Measurements from ENCODE around the gene INPP5A.

INPP5A gene

GRCh38 chr10:132600416-132600815 is 62.8 kb downstream of the INPP5A start:
- FAIRE-seq, result no peak

GRCh38 chr10:132601567-132601966 is 64.0 kb downstream of the INPP5A start:
- FAIRE-seq, result no peak

GRCh38 chr10:132602614-132603013 is 65.0 kb downstream of the INPP5A start:
- FAIRE-seq, result no peak

GRCh38 chr10:132603851-132604533 is 66.4 kb downstream of the INPP5A start:
- no peak for FAIRE-seq

- no peak for FAIRE-seq
Measured at GRCh38 chr10:132604686-132605085, 67.1 kb downstream of the INPP5A start.

GRCh38 chr10:132605390-132605789 is 67.8 kb downstream of the INPP5A start:
- FAIRE-seq, result no peak

- FAIRE-seq, result no peak
Measured at GRCh38 chr10:132606031-132606491, 68.5 kb downstream of the INPP5A start.

GRCh38 chr10:132606536-132607316 is 69.1 kb downstream of the INPP5A start:
- FAIRE-seq, result no peak

GRCh38 chr10:132607491-132607890 is 69.9 kb downstream of the INPP5A start:
- no peak for FAIRE-seq

GRCh38 chr10:132607961-132608495 is 70.4 kb downstream of the INPP5A start:
- FAIRE-seq, result no peak

GRCh38 chr10:132608511-132609195 is 71.1 kb downstream of the INPP5A start:
- no peak for FAIRE-seq

- FAIRE-seq, result no peak
Measured at GRCh38 chr10:132609211-132609610, 71.6 kb downstream of the INPP5A start.

- no peak for FAIRE-seq
Measured at GRCh38 chr10:132610071-132610701, 72.6 kb downstream of the INPP5A start.

GRCh38 chr10:132611026-132611910 is 73.7 kb downstream of the INPP5A start:
- no peak for FAIRE-seq

- FAIRE-seq, result no peak
Measured at GRCh38 chr10:132611986-132612385, 74.4 kb downstream of the INPP5A start.

GRCh38 chr10:132612571-132613504 is 75.3 kb downstream of the INPP5A start:
- FAIRE-seq, result no peak

- no peak for FAIRE-seq
Measured at GRCh38 chr10:132613566-132614348, 76.2 kb downstream of the INPP5A start.

- FAIRE-seq, result no peak
Measured at GRCh38 chr10:132614431-132615340, 77.1 kb downstream of the INPP5A start.
